Esophagus muscularis mucosa (tissue), 4 donors: ENCODE data around the gene AKT2. TPM values are rescaled to one million over a fixed set of nuclear protein-coding genes. Genes with fewer than 3 reads are reported as not detected.

Experiments used
- DNase-seq: peaks from one replicate; pipeline ENCODE4 v3.0.0-alpha.2; 2017; ENCODE audit errors: extremely low spot score
- H3K27ac ChIP-seq, 4 donors: fragments of 200-600 bp; sonication (generic); replicated peaks in 1 of 4; 1 replicate in 3 of 4; 2 replicates in 1 of 4; pipeline ENCODE4 v1.5.1; 2016 to 2019; ENCODE audit warnings: mild to moderate bottlenecking in 1 of 4
- H3K27me3 ChIP-seq, 4 donors: fragments of 200-600 bp; sonication (generic); one replicate each; pipeline versions ENCODE4 v1.5.1 to v1.6.0; 2016 to 2019
- H3K36me3 ChIP-seq, 4 donors: fragments of 200-600 bp; sonication (generic); one replicate each; pipeline ENCODE4 v1.5.1; 2016 to 2019
- H3K4me1 ChIP-seq, 4 donors: fragments of 200-600 bp; sonication (generic); one replicate each; pipeline ENCODE4 v1.5.1; 2016 to 2019
- H3K4me3 ChIP-seq, 4 donors: fragments of 200-600 bp; sonication (generic); 1 replicate in 2 of 4; 2 replicates in 2 of 4; pipeline ENCODE4 v1.5.1; 2016 to 2019; ENCODE audit warnings: mild to moderate bottlenecking in 4 of 4, moderate library complexity in 1 of 4
- H3K9me3 ChIP-seq, 4 donors: fragments of 200-600 bp; sonication (generic); 1 replicate in 3 of 4; 2 replicates in 1 of 4; pipeline ENCODE4 v1.5.1; 2016 to 2019
- EP300 ChIP-seq: sonication (generic); formaldehyde crosslinking; IDR thresholded peaks from one replicate; pipeline ENCODE4 v1.6.1; 2017; ENCODE audit warnings: antibody characterized with exemption
- POLR2A ChIP-seq: fragments of 450-650 bp; IDR thresholded peaks from one replicate; pipeline ENCODE4 v1.6.1; 2017; ENCODE audit warnings: antibody characterized with exemption, moderate library complexity, mild to moderate bottlenecking, low read depth
- POLR2AphosphoS5 ChIP-seq, 2 donors: sonication (generic); formaldehyde crosslinking; IDR thresholded peaks; one replicate each; pipeline ENCODE4 v1.6.1; 2017; ENCODE audit warnings: antibody characterized with exemption in 2 of 2
- WGBS: methylation state at CpG from one replicate; pipeline ENCODE4 v1.1.5; 2018; 5-methylcytosine and 5-hydroxymethylcytosine counted together
- intact Hi-C: fragments of 100-400 bp; cut with DNase I; formaldehyde crosslinking; loops from one replicate; pipeline ENCODE4 v1.15.1; 2023
- total RNA-seq, 4 donors: library from RNA; depleted of rRNA; stranded (reverse); fragments of >200 nt; gene quantifications; one replicate each; pipeline versions ENCODE4 v1.1.0 to v1.2.1, GENCODE V29; 2016
- TF ChIP-seq, protein P1 (sequence below), 3 experiments: fragments of 200-600 bp in 2 of 3; fragments of 450-650 bp in 1 of 3; sonication (generic) in 2 of 3; IDR thresholded peaks; one replicate each; pipeline ENCODE4 v1.5.1; 2017 to 2019; ENCODE audit warnings: antibody characterized with exemption in 3 of 3, mild to moderate bottlenecking in 2 of 3, moderate library complexity in 1 of 3

Gene AKT2
- total RNA-seq, 4 donors from 2014 or later, result 53.3 to 82.1 (median 64.0) TPM

DNA sequence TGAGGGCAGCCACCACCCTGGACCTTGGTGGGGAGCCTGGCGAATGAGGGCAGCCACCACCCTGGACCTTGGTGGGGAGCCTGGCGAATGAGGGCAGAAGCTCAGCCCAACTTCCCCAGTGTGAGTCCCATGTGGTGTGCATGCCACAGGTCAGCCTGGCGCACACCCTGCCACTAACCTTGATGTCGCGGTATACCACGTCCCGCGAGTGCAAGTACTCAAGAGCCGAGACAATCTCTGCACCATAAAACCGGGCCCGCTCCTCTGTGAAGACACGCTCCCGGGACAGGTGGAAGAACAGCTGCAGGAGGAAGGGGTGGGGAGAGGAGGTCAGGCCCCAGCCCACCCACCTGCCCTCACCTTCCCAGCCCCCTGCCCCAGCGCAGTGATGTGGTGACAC, 47.4 kb downstream of the AKT2 start:
- no peak for DNase-seq
- TF ChIP-seq POLR2A (no peak), EP300 (no peak), POLR2AphosphoS5 (IDR thresholded peaks at IDR 0.05) (no peak)
- TF ChIP-seq, protein P1, sequence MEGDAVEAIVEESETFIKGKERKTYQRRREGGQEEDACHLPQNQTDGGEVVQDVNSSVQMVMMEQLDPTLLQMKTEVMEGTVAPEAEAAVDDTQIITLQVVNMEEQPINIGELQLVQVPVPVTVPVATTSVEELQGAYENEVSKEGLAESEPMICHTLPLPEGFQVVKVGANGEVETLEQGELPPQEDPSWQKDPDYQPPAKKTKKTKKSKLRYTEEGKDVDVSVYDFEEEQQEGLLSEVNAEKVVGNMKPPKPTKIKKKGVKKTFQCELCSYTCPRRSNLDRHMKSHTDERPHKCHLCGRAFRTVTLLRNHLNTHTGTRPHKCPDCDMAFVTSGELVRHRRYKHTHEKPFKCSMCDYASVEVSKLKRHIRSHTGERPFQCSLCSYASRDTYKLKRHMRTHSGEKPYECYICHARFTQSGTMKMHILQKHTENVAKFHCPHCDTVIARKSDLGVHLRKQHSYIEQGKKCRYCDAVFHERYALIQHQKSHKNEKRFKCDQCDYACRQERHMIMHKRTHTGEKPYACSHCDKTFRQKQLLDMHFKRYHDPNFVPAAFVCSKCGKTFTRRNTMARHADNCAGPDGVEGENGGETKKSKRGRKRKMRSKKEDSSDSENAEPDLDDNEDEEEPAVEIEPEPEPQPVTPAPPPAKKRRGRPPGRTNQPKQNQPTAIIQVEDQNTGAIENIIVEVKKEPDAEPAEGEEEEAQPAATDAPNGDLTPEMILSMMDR (IDR thresholded peaks at IDR 0.05), result no peak
- Histone ChIP-seq H3K36me3 (peaks cover 74 to 98% (median 93%) of the 10 kb centered on the region in 4 donors), H3K4me1 (peaks cover 9 to 21% (median 16%) of the 10 kb centered on the region in 4 donors), H3K9me3 (no peaks in the 10 kb centered on the region), H3K27me3 (no peaks in the 10 kb centered on the region), H3K4me3 (no peak overlapping the region), H3K27ac (no peak overlapping the region)
- WGBS, result 90% methylated on average over 13 of the region's 14 CpGs
- intact Hi-C loops, result no loop called here

DNA sequence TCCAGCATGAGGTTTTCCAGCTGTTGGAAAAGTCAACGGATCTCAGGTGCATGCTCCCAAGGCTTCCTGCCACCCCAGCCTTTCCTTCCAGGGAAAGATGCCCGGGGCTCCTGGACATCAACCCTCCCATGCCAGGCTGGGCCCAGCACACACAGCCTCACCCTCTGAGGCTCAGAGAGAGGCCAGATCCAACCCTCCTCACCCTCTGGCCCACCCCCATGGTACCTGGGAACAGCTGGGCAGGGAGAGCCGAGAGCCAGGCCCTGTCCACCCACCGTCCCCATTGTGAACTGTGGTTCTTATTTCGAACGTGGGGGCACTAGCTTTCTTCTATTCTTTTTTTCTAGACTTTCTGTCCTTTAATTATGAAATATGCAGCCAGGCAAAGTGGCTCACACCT, 48.8 kb downstream of the AKT2 start:
- no peak for DNase-seq
- Histone ChIP-seq H3K9me3 (no peaks in the 10 kb centered on the region), H3K4me3 (no peak overlapping the region), H3K27me3 (no peaks in the 10 kb centered on the region), H3K36me3 (peaks cover 65 to 90% (median 87%) of the 10 kb centered on the region in 4 donors), H3K27ac (no peak overlapping the region), H3K4me1 (peaks cover 11 to 21% (median 17%) of the 10 kb centered on the region in 4 donors)
- TF ChIP-seq POLR2A, result no peak
- no peak for TF ChIP-seq POLR2AphosphoS5 (IDR thresholded peaks at IDR 0.05)
- TF ChIP-seq, protein P1 (IDR thresholded peaks at IDR 0.05), result no peak
- TF ChIP-seq EP300, result no peak
- WGBS, result 98% methylated on average over 6 of the region's 6 CpGs
- intact Hi-C loops, result no loop called here

DNA sequence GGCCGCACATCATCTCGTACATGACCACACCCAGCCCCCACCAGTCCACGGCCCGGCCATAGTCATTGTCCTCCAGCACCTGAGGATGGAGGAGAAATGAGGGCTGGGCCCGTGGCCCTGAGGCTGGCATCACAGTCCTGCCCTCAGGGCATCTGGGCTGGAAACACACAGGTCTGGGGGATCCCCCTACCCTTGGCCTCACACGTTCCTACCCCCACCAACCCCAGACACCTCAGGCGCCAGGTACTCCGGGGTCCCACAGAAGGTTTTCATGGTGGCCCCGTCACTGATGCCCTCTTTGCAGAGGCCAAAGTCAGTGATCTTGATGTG, 49.2 kb downstream of the AKT2 start:
- 90% methylated on average over 7 of the region's 9 CpGs for WGBS
- Histone ChIP-seq H3K36me3 (peaks cover 64 to 86% (median 83%) of the 10 kb centered on the region in 4 donors), H3K9me3 (no peaks in the 10 kb centered on the region), H3K27ac (no peak overlapping the region), H3K4me1 (peaks cover 13 to 18% (median 18%) of the 10 kb centered on the region in 4 donors), H3K4me3 (no peak overlapping the region), H3K27me3 (no peaks in the 10 kb centered on the region)
- TF ChIP-seq POLR2AphosphoS5 (IDR thresholded peaks at IDR 0.05) (no peak), EP300 (no peak), POLR2A (no peak)
- TF ChIP-seq, protein P1 (IDR thresholded peaks at IDR 0.05), result no peak
- intact Hi-C loops, result no loop called here
- no peak for DNase-seq

DNA sequence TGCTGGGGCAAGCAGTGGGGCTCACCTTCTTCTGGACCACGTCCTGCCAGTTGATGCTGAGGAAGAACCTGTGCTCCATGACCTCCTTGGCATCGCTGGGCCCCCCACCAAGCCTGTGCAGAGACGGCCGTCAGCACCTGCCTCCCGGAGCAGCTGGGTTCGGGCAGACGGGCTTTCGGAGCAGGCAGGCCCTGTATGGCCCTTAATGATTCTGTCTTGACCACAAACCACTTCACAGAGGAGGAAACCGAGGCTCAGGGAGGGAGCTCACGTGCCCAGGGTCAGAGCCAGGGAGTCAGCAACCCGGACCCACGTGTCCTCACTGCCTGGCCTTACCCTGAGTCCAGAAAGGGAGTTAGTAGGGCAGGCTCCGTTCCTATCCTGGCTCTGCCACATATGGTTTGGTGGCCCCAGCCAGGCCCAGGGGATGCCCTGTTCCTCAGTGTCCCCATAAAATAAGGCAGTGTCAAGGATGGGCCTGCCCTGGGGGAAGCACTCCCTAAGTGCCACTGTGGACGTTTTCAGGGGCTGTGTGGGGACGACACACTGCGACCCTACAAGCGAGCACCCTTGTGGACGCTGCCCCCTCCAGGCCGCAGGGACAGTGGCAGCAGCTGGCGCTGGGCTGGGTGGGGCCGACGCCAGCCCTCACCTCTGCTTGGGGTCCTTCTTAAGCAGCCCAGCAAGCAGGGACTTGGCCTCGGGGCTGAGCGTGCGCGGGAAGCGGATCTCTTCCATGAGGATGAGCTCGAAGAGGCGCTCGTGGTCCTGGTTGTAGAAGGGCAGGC, 49.7 kb downstream of the AKT2 start:
- no peak overlapping the region for H3K27ac ChIP-seq
- no peak for DNase-seq
- H3K4me1 ChIP-seq, result peaks cover 13 to 18% (median 18%) of the 10 kb centered on the region in 4 donors
- H3K9me3 ChIP-seq, result no peaks in the 10 kb centered on the region
- no peak overlapping the region for H3K4me3 ChIP-seq
- no peaks in the 10 kb centered on the region for H3K27me3 ChIP-seq
- TF ChIP-seq, protein P1 (IDR thresholded peaks at IDR 0.05), result no peak
- no peak for TF ChIP-seq POLR2A
- TF ChIP-seq EP300, result no peak
- TF ChIP-seq POLR2AphosphoS5 (IDR thresholded peaks at IDR 0.05), result no peak
- intact Hi-C loops, result no loop called here
- 93% methylated on average over 3 of the region's 30 CpGs for WGBS
- H3K36me3 ChIP-seq, result peaks cover 63 to 81% (median 77%) of the 10 kb centered on the region in 4 donors
